Measurements from ENCODE around the gene UGT8. TPM values are rescaled to one million over a fixed set of nuclear protein-coding genes. Genes with fewer than 3 reads are reported as not detected.

Gene UGT8
- total and polyA plus RNA-seq, 7 donors = under 0.01 to 13.6 (median 1.5) TPM; not detected in 1

GRCh38 chr4:114626196-114626595 is 27.6 kb downstream of the UGT8 start:
- no peaks in the 10 kb centered on the region for H3K9me3 ChIP-seq
- H3K27me3 ChIP-seq = no peaks in the 10 kb centered on the region
- no peak for DNase-seq
- WGBS, 2 donors = 34 to 78% methylated on average over 2 of the region's 2 CpGs
- no peak for TF ChIP-seq EP300 (IDR thresholded peaks at IDR 0.05)
- no peak for TF ChIP-seq CTCF (IDR thresholded peaks at IDR 0.05)
- no peak for TF ChIP-seq POLR2A (IDR thresholded peaks at IDR 0.05)
- no peak for TF ChIP-seq POLR2AphosphoS5 (IDR thresholded peaks at IDR 0.05)
- no peaks in the 10 kb centered on the region for H3K36me3 ChIP-seq
- no peak overlapping the region for H3K27ac ChIP-seq
- intact Hi-C loops (cut with DNase I) = no loop called here
- H3K4me3 ChIP-seq = no peak overlapping the region
- H3K4me1 ChIP-seq = no peaks in the 10 kb centered on the region

- WGBS, 2 donors = 94 to 95% methylated on average over 5 of the region's 5 CpGs
- H3K4me3 ChIP-seq = no peak overlapping the region
- H3K27ac ChIP-seq = no peak overlapping the region
- DNase-seq = no peak
- H3K27me3 ChIP-seq = no peaks in the 10 kb centered on the region
- intact Hi-C loops (cut with DNase I) = no loop called here
- TF ChIP-seq POLR2A (IDR thresholded peaks at IDR 0.05) (no peak), POLR2AphosphoS5 (IDR thresholded peaks at IDR 0.05) (no peak), CTCF (IDR thresholded peaks at IDR 0.05) (no peak), EP300 (IDR thresholded peaks at IDR 0.05) (no peak)
- H3K9me3 ChIP-seq = no peaks in the 10 kb centered on the region
- H3K36me3 ChIP-seq = no peaks in the 10 kb centered on the region
- no peaks in the 10 kb centered on the region for H3K4me1 ChIP-seq
These were observed 37.8 kb downstream of the UGT8 start for GRCh38 chr4:114636192-114636935.

- TF ChIP-seq EP300 (IDR thresholded peaks at IDR 0.05) (no peak), POLR2A (IDR thresholded peaks at IDR 0.05) (no peak), POLR2AphosphoS5 (IDR thresholded peaks at IDR 0.05) (no peak), CTCF (IDR thresholded peaks at IDR 0.05) (no peak)
- Histone ChIP-seq H3K4me3 (no peak overlapping the region), H3K9me3 (no peaks in the 10 kb centered on the region), H3K27me3 (no peaks in the 10 kb centered on the region), H3K36me3 (no peaks in the 10 kb centered on the region), H3K27ac (no peak overlapping the region), H3K4me1 (no peaks in the 10 kb centered on the region)
- no peak for DNase-seq
- WGBS, 2 donors = 72 to 81% methylated on average over 4 of the region's 4 CpGs
- intact Hi-C loops (cut with DNase I) = no loop called here
These were observed 43.7 kb downstream of the UGT8 start for GRCh38 chr4:114642173-114642780.

GRCh38 chr4:114649908-114650307 is 51.3 kb downstream of the UGT8 start:
- Histone ChIP-seq H3K27ac (no peak overlapping the region), H3K36me3 (no peaks in the 10 kb centered on the region), H3K9me3 (no peaks in the 10 kb centered on the region), H3K27me3 (no peaks in the 10 kb centered on the region), H3K4me1 (no peaks in the 10 kb centered on the region), H3K4me3 (no peak overlapping the region)
- WGBS, 2 donors = 83 to 93% methylated on average over 1 of the region's 1 CpG
- no peak for TF ChIP-seq POLR2A (IDR thresholded peaks at IDR 0.05)
- TF ChIP-seq POLR2AphosphoS5 (IDR thresholded peaks at IDR 0.05) = no peak
- TF ChIP-seq CTCF (IDR thresholded peaks at IDR 0.05) = no peak
- TF ChIP-seq EP300 (IDR thresholded peaks at IDR 0.05) = no peak
- intact Hi-C loops (cut with DNase I) = no loop called here
- no peak for DNase-seq
